ENCODE results near the gene DNAAF5. TPM values are rescaled to one million over a fixed set of nuclear protein-coding genes. Genes with fewer than 3 reads are reported as not detected.
A peak's percentile ranks its signal among the peaks of the same experiment; 100 is the strongest.

DNAAF5 gene
- total and polyA plus RNA-seq, 9 of the 15 experiments (the other 6 are each of a cell fraction or from before 2014, with no cell fraction given): 3.1 to 69.7 (median 19.1) TPM

DNA sequence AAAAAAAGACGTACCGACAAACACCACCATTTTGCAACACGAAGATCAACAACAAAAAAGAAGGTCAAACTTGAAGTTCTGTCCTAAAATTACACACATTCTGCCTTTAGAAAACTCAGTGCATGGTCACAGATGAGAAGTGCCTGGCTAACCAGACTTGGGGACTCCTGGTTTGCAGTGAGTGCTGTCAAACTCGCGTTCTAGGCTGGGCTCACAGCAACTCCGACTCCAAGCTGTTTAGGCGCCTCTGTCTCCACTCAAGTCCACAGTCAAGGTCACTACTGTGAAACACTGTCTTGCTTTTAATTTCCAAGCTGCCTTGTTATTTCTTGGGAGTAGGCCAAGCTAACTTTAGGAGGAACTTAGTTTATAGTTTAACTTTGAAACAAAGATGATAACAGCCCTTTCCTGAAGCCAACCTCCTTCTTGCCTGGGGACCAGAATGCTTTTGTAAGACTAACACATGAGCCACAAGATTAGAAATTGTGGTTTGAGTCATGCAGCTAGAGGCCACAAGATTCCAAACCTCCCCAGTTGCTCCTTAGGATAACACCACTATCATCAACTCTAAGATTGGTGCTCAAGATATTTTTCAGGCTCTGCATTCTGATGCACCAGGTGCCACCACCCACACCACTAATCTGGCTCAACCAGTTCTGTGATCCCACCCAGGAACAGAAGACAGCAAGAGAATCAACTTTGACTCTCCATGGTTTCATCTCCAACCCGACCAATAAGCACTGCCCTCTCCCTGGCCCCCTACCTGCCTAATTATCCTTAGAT, 1.1 kb upstream of the DNAAF5 start (continued):
- TF ChIP-seq, protein P1, sequence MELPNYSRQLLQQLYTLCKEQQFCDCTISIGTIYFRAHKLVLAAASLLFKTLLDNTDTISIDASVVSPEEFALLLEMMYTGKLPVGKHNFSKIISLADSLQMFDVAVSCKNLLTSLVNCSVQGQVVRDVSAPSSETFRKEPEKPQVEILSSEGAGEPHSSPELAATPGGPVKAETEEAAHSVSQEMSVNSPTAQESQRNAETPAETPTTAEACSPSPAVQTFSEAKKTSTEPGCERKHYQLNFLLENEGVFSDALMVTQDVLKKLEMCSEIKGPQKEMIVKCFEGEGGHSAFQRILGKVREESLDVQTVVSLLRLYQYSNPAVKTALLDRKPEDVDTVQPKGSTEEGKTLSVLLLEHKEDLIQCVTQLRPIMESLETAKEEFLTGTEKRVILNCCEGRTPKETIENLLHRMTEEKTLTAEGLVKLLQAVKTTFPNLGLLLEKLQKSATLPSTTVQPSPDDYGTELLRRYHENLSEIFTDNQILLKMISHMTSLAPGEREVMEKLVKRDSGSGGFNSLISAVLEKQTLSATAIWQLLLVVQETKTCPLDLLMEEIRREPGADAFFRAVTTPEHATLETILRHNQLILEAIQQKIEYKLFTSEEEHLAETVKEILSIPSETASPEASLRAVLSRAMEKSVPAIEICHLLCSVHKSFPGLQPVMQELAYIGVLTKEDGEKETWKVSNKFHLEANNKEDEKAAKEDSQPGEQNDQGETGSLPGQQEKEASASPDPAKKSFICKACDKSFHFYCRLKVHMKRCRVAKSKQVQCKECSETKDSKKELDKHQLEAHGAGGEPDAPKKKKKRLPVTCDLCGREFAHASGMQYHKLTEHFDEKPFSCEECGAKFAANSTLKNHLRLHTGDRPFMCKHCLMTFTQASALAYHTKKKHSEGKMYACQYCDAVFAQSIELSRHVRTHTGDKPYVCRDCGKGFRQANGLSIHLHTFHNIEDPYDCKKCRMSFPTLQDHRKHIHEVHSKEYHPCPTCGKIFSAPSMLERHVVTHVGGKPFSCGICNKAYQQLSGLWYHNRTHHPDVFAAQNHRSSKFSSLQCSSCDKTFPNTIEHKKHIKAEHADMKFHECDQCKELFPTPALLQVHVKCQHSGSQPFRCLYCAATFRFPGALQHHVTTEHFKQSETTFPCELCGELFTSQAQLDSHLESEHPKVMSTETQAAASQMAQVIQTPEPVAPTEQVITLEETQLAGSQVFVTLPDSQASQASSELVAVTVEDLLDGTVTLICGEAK (IDR thresholded peaks at IDR 0.05): no peak
- TF ChIP-seq, protein P1 (CRISPR knock-in tag; IDR thresholded peaks at IDR 0.05): no peak
- TF ChIP-seq CREBBP (IDR thresholded peaks at IDR 0.05; ENCODE audit: low read depth, low read length): no peak
- TF ChIP-seq E2F3 (CRISPR knock-in tag; IDR thresholded peaks at IDR 0.05): no peak
- TF ChIP-seq, protein P2, sequence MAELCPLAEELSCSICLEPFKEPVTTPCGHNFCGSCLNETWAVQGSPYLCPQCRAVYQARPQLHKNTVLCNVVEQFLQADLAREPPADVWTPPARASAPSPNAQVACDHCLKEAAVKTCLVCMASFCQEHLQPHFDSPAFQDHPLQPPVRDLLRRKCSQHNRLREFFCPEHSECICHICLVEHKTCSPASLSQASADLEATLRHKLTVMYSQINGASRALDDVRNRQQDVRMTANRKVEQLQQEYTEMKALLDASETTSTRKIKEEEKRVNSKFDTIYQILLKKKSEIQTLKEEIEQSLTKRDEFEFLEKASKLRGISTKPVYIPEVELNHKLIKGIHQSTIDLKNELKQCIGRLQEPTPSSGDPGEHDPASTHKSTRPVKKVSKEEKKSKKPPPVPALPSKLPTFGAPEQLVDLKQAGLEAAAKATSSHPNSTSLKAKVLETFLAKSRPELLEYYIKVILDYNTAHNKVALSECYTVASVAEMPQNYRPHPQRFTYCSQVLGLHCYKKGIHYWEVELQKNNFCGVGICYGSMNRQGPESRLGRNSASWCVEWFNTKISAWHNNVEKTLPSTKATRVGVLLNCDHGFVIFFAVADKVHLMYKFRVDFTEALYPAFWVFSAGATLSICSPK (IDR thresholded peaks at IDR 0.05; ENCODE audit: borderline replicate concordance): no peak
- no peak for TF ChIP-seq RBM39 (optimal IDR thresholded peaks at IDR 0.05; ENCODE audit: low read depth, low read length)
- TF ChIP-seq HDAC8 (tag; IDR thresholded peaks at IDR 0.05): no peak
- TF ChIP-seq, protein P3, sequence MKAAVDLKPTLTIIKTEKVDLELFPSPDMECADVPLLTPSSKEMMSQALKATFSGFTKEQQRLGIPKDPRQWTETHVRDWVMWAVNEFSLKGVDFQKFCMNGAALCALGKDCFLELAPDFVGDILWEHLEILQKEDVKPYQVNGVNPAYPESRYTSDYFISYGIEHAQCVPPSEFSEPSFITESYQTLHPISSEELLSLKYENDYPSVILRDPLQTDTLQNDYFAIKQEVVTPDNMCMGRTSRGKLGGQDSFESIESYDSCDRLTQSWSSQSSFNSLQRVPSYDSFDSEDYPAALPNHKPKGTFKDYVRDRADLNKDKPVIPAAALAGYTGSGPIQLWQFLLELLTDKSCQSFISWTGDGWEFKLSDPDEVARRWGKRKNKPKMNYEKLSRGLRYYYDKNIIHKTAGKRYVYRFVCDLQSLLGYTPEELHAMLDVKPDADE (conservative IDR thresholded peaks at IDR 0.05; ENCODE audit: control insufficient read depth, low read depth, low read length): no peak
- TF ChIP-seq, protein P4, sequence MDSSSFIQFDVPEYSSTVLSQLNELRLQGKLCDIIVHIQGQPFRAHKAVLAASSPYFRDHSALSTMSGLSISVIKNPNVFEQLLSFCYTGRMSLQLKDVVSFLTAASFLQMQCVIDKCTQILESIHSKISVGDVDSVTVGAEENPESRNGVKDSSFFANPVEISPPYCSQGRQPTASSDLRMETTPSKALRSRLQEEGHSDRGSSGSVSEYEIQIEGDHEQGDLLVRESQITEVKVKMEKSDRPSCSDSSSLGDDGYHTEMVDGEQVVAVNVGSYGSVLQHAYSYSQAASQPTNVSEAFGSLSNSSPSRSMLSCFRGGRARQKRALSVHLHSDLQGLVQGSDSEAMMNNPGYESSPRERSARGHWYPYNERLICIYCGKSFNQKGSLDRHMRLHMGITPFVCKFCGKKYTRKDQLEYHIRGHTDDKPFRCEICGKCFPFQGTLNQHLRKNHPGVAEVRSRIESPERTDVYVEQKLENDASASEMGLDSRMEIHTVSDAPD (CRISPR knock-in tag; IDR thresholded peaks at IDR 0.05): peak; percentile 27; the same call in 1 of the 2 replicates
- no peak for TF ChIP-seq GATAD2A (IDR thresholded peaks at IDR 0.05)
- no peak for TF ChIP-seq DDX20 (tag; IDR thresholded peaks at IDR 0.05; ENCODE audit: low read depth)
- TF ChIP-seq, protein P5, sequence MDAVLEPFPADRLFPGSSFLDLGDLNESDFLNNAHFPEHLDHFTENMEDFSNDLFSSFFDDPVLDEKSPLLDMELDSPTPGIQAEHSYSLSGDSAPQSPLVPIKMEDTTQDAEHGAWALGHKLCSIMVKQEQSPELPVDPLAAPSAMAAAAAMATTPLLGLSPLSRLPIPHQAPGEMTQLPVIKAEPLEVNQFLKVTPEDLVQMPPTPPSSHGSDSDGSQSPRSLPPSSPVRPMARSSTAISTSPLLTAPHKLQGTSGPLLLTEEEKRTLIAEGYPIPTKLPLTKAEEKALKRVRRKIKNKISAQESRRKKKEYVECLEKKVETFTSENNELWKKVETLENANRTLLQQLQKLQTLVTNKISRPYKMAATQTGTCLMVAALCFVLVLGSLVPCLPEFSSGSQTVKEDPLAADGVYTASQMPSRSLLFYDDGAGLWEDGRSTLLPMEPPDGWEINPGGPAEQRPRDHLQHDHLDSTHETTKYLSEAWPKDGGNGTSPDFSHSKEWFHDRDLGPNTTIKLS (IDR thresholded peaks at IDR 0.05; ENCODE audit: borderline replicate concordance, low read depth): no peak

Measured in K562 (cell line).